PC-9 (cell line): ENCODE measurements around the gene CPXM2.

Experiments
- EZH2 ChIP-seq: fragments of 200-600 bp; sonication (generic); IDR thresholded peaks from 2 replicates; pipeline ENCODE4 v1.8.0; 2017; ENCODE audit warnings: antibody characterized with exemption, low read depth
- TF ChIP-seq, protein P1 (sequence below): fragments of 200-600 bp; sonication (generic); conservative IDR thresholded peaks from 2 replicates; pipeline ENCODE4 v1.6.1; 2017; ENCODE audit warnings: mixed run types, antibody characterized with exemption, mild to moderate bottlenecking, moderate library complexity

DNA sequence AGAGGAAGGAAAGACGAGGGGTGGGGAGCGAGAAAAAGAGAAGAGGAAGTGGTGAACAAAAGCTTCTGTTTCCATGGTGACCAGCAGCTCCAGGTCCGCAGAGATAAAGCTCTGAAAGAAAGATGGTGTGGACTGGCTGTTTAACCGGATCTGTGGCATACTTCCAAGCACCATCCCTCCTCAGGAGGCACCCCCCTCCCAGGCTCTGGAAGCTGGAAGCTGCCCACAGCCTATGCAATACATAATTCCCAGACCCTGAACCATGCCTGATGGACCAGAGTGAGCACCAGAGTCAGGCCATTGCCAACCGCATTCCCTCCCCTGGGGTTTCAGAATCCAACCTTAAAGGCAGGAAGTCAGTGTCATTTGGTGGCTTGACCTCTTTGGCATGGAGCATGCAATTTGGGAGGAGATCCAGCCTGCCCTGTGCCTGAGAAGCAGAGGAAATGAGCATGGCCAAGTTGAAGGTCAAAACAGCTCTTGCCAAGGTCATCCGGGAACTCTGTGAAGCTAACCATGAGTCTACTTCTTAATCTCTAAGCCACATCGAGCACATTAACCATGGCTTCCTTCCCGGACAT is 22.2 kb upstream of the CPXM2 start:
- TF ChIP-seq, protein P1, sequence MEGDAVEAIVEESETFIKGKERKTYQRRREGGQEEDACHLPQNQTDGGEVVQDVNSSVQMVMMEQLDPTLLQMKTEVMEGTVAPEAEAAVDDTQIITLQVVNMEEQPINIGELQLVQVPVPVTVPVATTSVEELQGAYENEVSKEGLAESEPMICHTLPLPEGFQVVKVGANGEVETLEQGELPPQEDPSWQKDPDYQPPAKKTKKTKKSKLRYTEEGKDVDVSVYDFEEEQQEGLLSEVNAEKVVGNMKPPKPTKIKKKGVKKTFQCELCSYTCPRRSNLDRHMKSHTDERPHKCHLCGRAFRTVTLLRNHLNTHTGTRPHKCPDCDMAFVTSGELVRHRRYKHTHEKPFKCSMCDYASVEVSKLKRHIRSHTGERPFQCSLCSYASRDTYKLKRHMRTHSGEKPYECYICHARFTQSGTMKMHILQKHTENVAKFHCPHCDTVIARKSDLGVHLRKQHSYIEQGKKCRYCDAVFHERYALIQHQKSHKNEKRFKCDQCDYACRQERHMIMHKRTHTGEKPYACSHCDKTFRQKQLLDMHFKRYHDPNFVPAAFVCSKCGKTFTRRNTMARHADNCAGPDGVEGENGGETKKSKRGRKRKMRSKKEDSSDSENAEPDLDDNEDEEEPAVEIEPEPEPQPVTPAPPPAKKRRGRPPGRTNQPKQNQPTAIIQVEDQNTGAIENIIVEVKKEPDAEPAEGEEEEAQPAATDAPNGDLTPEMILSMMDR: no peak
- TF ChIP-seq EZH2: no peak
